NCI-H748 treated with DMSO at 0.1 percent for 48 hours (cell line): ENCODE measurements around the gene GPATCH2L.

ENCODE experiments used
- DNase-seq: peaks from one replicate; lab custom pipeline; 2025; lab: John Stamatoyannopoulos, UW

Gene GPATCH2L

DNA sequence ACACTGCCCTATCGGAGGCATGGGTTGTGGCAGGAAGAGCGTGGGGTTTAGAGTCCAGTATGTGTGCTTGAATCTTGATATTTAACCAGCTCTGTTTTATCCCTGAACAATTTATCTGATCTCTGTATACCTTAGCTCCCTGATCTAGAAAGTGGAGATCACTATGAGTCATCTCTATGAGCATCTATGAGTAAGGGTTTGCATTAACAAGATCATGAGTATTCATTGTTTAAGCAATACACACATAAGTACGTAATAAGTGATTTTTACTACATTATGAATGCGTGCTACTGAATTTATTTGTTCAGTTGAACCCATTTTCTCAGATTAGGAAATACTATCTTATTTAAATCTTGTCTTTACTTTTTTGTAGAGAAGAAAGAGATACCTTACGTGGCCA lies 49.4 kb downstream of the GPATCH2L start:
- no peak for DNase-seq

GRCh38 chr14:76203086-76204001 lies 51.6 kb downstream of the GPATCH2L start:
- DNase-seq: no peak

DNA sequence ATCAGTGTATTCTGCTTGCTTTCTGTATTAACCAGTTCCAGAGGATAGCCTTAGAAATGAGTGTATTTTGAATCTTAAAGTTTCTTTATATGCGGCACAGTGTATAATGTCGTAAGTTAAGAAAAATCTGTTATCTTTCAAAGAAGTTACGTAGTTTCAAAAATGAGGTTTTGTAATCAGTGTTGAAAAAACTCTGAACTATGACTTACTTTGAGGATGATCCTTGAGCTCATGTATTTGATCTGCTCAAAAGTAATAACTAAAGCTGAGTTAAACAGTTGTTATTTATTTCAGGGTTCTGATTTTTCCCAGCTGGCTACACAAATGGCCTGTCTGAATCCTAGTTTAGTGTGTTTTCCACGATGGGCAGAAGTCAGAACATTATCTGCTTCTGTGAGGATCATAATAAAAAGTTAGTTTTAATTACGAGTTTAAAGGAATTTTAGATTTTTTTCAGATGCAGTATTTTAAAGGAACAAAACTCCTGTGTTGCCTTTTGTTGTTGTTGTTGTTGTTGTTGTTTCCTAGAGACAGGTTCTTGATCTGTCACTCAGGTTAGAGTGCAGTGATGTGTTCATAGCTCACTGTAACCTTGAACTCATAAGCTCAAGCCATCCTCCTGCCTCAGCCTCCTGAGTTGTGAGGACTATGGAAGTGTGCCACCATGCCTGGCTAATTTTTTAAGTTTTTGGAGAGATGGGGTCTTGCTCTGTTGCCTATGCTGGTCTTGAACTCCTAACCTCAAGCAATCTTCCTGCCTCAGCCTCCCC lies 52.9 kb downstream of the GPATCH2L start:
- no peak for DNase-seq

DNA sequence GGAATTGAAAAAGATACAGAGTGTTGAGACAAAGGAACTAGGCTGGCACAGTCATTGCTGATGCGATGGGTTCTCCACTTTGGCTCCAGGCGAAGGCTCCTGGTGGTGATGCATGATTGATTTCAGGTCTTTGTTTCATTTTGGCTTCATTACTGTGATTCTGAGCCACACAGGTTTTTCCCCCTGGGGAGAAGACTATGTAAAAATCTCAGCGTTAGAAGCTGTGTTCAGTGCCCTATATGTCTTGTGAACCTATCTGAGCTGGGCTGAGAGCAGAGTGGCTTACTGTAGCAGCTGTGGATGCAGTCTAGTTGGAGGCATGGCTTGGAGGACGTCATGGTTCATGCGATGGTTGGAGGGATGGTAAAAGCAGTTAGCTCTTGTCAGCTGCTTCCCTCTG lies 54.0 kb downstream of the GPATCH2L start:
- no peak for DNase-seq

- no peak for DNase-seq
Observed at GRCh38 chr14:76208340-76208739, 56.6 kb downstream of the GPATCH2L start.

- DNase-seq: no peak
Observed at GRCh38 chr14:76212242-76212641, 60.5 kb downstream of the GPATCH2L start.

DNA sequence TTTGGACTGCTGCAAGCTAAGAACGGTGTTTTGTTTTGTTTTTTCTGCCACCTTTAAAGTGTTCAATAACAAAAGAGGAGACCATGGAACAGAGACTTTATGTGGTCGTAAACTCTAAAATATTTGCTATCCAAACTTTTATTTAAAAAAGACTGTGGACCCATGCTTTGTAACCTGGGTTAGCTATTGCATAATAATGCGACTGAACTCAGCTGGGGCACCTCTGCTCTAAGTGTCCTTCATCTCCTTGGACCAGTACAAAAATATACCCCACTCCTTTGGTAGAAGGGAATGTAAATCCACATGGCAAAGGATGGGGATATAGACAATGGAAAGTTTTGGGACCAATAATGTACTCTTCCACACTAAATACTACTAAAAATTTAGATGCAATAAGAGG lies 65.5 kb downstream of the GPATCH2L start:
- DNase-seq: no peak

GRCh38 chr14:76218662-76219061 lies 66.9 kb downstream of the GPATCH2L start:
- DNase-seq: no peak

GRCh38 chr14:76219873-76220272 lies 68.2 kb downstream of the GPATCH2L start:
- DNase-seq: no peak

- DNase-seq: no peak
Observed at GRCh38 chr14:76227450-76228050, 75.8 kb downstream of the GPATCH2L start.

DNA sequence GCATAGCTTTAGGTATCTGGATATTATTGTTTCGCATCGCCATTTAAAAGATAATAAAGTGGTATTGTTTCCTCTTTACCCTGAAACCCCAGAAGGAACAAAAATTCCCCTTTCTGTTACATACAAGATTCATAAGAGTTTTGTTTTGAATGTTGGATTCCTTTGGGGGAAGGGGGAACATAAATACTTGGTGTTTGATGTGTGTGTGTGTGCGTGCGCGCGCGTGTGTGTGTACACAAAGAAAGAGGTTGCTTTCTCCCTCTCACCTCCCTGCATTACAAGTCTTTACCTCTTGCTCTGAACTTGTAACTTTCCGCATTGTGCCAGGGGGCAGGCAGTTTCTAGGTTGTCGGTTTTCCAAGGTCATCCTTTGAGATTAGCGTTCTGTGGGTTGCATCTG lies 76.4 kb downstream of the GPATCH2L start:
- no peak for DNase-seq

- DNase-seq: no peak
Observed at GRCh38 chr14:76232800-76233199, 81.1 kb downstream of the GPATCH2L start.

- no peak for DNase-seq
Observed at GRCh38 chr14:76235628-76236027, 83.9 kb downstream of the GPATCH2L start.

- no peak for DNase-seq
Observed at GRCh38 chr14:76236172-76237130, 84.7 kb downstream of the GPATCH2L start.

DNA sequence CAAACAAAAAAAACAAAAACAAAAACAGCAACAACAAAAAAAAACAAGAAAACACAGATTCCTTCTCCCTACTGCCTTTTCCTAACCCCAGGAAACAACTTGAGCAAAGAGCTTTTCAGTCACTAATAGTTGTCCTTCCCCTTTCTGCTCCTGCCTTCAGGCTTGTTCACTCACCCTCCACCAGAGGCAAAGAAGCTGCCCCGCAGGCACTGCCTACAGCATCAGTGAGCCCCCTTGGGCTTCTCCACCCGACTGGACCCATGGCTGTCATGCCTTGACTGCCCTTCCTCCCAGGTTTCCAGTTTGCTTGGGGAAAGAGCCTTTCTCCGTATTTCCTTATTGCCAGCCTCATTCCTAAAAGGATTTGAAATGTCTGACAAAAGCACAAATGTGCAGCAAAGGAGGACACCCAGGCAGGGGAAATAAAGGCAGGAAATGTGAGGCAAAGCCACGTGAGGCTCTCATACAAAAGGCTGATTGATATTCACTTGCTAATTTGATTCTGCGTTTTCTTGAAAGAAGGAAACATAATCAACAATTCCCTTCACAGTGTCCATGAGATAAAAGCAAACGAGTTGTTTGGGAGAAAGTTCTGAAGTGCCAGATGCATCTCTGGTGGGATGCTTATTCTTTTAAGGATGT lies 85.7 kb downstream of the GPATCH2L start:
- no peak for DNase-seq

DNA sequence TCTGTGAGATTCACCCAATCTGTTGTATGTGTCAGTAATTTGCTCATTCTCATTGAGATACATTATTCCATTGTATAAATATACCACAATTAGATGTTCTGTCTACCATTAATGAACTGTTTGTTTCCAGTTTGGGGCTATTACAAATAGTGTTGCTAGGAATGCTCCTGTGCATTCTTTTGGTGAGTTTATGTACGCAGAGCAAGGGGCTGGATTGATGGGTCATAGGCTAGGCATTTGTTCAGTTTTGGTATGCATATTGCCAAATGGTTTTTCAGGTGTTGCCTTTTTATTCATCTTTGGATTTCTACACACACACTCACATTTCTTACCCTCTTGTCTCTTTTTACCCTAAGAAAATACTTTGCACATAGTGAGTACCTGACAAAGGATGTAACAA lies 93.4 kb downstream of the GPATCH2L start:
- no peak for DNase-seq

GRCh38 chr14:76250302-76250701 lies 98.6 kb downstream of the GPATCH2L start:
- DNase-seq: no peak

DNA sequence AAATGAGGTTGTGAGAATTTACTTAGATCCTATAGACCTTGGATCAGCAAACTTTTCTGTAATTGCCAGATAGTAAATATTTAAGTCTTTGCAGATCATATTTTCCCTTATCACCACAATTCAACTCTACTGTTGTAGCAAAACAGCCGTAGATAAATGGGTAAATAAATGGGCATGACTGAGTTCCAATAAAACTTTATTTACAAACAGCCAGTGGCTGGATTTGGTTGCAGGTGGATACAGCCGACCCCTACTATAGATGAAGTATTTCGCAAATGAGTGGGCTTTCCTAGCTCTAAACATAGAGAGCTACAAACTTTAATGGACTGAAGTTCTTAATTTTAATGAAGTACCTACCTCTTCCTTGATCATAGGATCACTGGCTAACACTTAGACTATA lies 100.7 kb downstream of the GPATCH2L start:
- no peak for DNase-seq

- no peak for DNase-seq
Observed at GRCh38 chr14:76253111-76253510, 101.4 kb downstream of the GPATCH2L start.

- DNase-seq: no peak
Observed at GRCh38 chr14:76256545-76256944, 104.8 kb downstream of the GPATCH2L start.
